Esophagus squamous epithelium (tissue), 5 donors: Measurements from ENCODE around the gene AHR. TPM values are rescaled to one million over a fixed set of nuclear protein-coding genes. Genes with fewer than 3 reads are reported as not detected.

ENCODE experiments used
- DNase-seq: peaks from one replicate; lab custom pipeline; 2025; lab: John Stamatoyannopoulos, UW
- H3K27ac ChIP-seq, 4 donors: fragments of 200-600 bp; sonication (generic); one replicate each; pipeline ENCODE4 v1.5.1; 2016 to 2019; ENCODE audit warnings: mild to moderate bottlenecking in 1 of 4
- H3K27me3 ChIP-seq, 4 donors: fragments of 200-600 bp; sonication (generic); 1 replicate in 3 of 4; 2 replicates in 1 of 4; pipeline versions ENCODE4 v1.5.1 to v1.6.0; 2017 to 2021; ENCODE audit warnings: antibody characterized with exemption in 1 of 4
- H3K36me3 ChIP-seq, 3 donors: fragments of 200-600 bp; sonication (generic); one replicate each; pipeline ENCODE4 v1.5.1; 2016 to 2019
- H3K4me1 ChIP-seq, 3 donors: fragments of 200-600 bp; sonication (generic); one replicate each; pipeline ENCODE4 v1.5.1; 2017 to 2019
- H3K4me3 ChIP-seq, 4 donors: fragments of 200-600 bp; sonication (generic); 1 replicate in 3 of 4; 2 replicates in 1 of 4; pipeline ENCODE4 v1.5.1; 2016 to 2019; ENCODE audit warnings: mild to moderate bottlenecking in 2 of 4, moderate library complexity in 1 of 4
- H3K9me3 ChIP-seq, 3 donors: fragments of 200-600 bp; sonication (generic); one replicate each; pipeline ENCODE4 v1.5.1; 2016 to 2019
- CTCF ChIP-seq, 6 experiments: fragments of 450-650 bp in 4 of 6; fragments of 200-600 bp in 2 of 6; sonication (generic) in 2 of 6; IDR thresholded peaks; one replicate each; pipeline ENCODE4 v1.5.1; 2016 to 2019; ENCODE audit warnings: antibody characterized with exemption in 6 of 6, mild to moderate bottlenecking in 4 of 6, moderate library complexity in 4 of 6
- POLR2A ChIP-seq, 4 donors: fragments of 450-650 bp; IDR thresholded peaks; one replicate each; pipeline ENCODE4 v1.6.1; 2017; ENCODE audit warnings: antibody characterized with exemption in 4 of 4, mild to moderate bottlenecking in 4 of 4, moderate library complexity in 3 of 4
- WGBS, 2 donors: methylation state at CpG; one replicate each; pipeline ENCODE4 v1.1.5; 2018; 5-methylcytosine and 5-hydroxymethylcytosine counted together
- intact Hi-C: fragments of 100-400 bp; cut with DNase I; formaldehyde crosslinking; loops from one replicate; pipeline ENCODE4 v1.15.0; 2022
- total RNA-seq, 4 donors: library from RNA; depleted of rRNA; stranded (reverse); fragments of >200 nt; gene quantifications; one replicate each; pipeline ENCODE4 v1.1.0, GENCODE V29; 2016
- donor health status: DM: yes; HTN: yes; CAD: no.

AHR gene
- total RNA-seq, 4 donors from 2014 or later: 29.8 to 89.5 (median 57.5) TPM

DNA sequence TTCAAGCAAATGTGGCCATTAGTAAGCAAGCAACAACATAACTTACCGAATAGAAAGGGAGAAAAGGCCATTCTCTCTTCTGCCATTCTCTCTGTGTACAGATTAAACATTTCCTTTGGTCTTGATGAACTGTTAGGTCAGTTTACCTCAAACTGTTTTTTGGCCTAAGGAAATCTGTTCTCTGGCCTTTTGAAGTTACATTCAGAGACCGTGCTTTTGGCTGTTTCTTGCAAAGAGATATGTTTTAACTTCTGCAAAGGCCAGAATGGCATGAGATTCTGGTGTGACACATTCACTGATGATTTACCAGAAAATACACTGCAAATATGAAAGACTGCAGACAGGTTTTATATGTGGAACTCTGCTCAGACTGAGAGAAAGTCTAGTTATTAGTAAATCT lies 22.2 kb downstream of the AHR start:
- peaks cover 0 to 29% (median 0%) of the 10 kb centered on the region in 3 donors for H3K36me3 ChIP-seq
- WGBS, 2 donors: 50 to 63% methylated on average over 2 of the region's 2 CpGs
- TF ChIP-seq POLR2A (IDR thresholded peaks at IDR 0.05) (no peak), CTCF (IDR thresholded peaks at IDR 0.05) (no peak)
- no peaks in the 10 kb centered on the region for H3K27me3 ChIP-seq
- intact Hi-C loops: no loop called here
- H3K4me3 ChIP-seq: no peak overlapping the region
- H3K27ac ChIP-seq: peak overlapping the region in 3 of 4 donors; percentile 18 to 58 (median 19)
- no peak for DNase-seq
- H3K4me1 ChIP-seq: peaks cover 0 to 72% (median 22%) of the 10 kb centered on the region in 3 donors
- H3K9me3 ChIP-seq: no peaks in the 10 kb centered on the region

- WGBS, 2 donors: 37 to 46% methylated on average over 2 of the region's 2 CpGs
- DNase-seq: no peak
- peaks cover 0 to 60% (median 5%) of the 10 kb centered on the region in 3 donors for H3K36me3 ChIP-seq
- no peak overlapping the region for H3K4me3 ChIP-seq
- no peaks in the 10 kb centered on the region for H3K9me3 ChIP-seq
- H3K27me3 ChIP-seq: no peaks in the 10 kb centered on the region
- TF ChIP-seq CTCF (IDR thresholded peaks at IDR 0.05): no peak
- TF ChIP-seq POLR2A (IDR thresholded peaks at IDR 0.05): no peak
- peaks cover 0 to 42% (median 6%) of the 10 kb centered on the region in 3 donors for H3K4me1 ChIP-seq
- H3K27ac ChIP-seq: no peak overlapping the region
- intact Hi-C loops: no loop called here
These were observed 26.9 kb downstream of the AHR start for GRCh38 chr7:17325364-17325763.

GRCh38 chr7:17326378-17326777 lies 27.9 kb downstream of the AHR start:
- peaks cover 0 to 70% (median 5%) of the 10 kb centered on the region in 3 donors for H3K36me3 ChIP-seq
- intact Hi-C loops: no loop called here
- H3K9me3 ChIP-seq: no peaks in the 10 kb centered on the region
- H3K27me3 ChIP-seq: no peaks in the 10 kb centered on the region
- H3K4me3 ChIP-seq: no peak overlapping the region
- TF ChIP-seq CTCF (IDR thresholded peaks at IDR 0.05) (no peak), POLR2A (IDR thresholded peaks at IDR 0.05) (no peak)
- H3K4me1 ChIP-seq: peaks cover 0 to 34% (median 0%) of the 10 kb centered on the region in 3 donors
- no peak for DNase-seq
- WGBS, 2 donors: 62% methylated on average over 2 of the region's 2 CpGs
- H3K27ac ChIP-seq: peak overlapping the region in 1 of 4 donors; percentile 9

DNA sequence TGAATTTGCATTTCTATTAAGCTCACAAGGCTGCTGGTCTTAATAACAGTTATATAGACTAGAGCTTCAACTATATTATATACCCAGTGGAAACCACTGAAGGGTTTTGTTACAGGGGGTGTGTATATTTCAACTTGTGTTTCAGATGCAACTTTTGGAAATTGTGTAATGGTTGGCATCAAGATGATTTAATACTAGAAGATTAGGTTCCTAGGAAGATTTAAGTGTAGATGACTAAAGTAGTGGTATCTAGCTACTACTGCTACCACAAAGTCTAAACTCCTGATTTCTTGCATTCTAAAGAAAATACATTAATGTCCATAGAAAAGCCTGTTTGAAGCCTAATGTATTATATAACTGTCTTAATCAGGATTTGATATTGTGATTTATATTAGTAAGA lies 30.2 kb downstream of the AHR start:
- H3K27me3 ChIP-seq: no peaks in the 10 kb centered on the region
- peaks cover 0 to 78% (median 5%) of the 10 kb centered on the region in 3 donors for H3K36me3 ChIP-seq
- intact Hi-C loops: no loop called here
- no peaks in the 10 kb centered on the region for H3K9me3 ChIP-seq
- peaks cover 0 to 29% (median 0%) of the 10 kb centered on the region in 3 donors for H3K4me1 ChIP-seq
- no peak for TF ChIP-seq CTCF (IDR thresholded peaks at IDR 0.05)
- no peak for TF ChIP-seq POLR2A (IDR thresholded peaks at IDR 0.05)
- DNase-seq: no peak
- no peak overlapping the region for H3K4me3 ChIP-seq
- no peak overlapping the region for H3K27ac ChIP-seq

GRCh38 chr7:17329440-17329839 lies 31.0 kb downstream of the AHR start:
- Histone ChIP-seq H3K4me3 (no peak overlapping the region), H3K27ac (no peak overlapping the region), H3K9me3 (no peaks in the 10 kb centered on the region), H3K36me3 (peaks cover 0 to 78% (median 5%) of the 10 kb centered on the region in 3 donors), H3K4me1 (peaks cover 0 to 31% (median 0%) of the 10 kb centered on the region in 3 donors), H3K27me3 (no peaks in the 10 kb centered on the region)
- intact Hi-C loops: no loop called here
- no peak for TF ChIP-seq CTCF (IDR thresholded peaks at IDR 0.05)
- TF ChIP-seq POLR2A (IDR thresholded peaks at IDR 0.05): no peak
- no peak for DNase-seq
